Colon (tissue), 2 donors: Measurements from ENCODE around the gene ST6GALNAC4.

ENCODE experiments used
- FAIRE-seq: peaks from 2 replicates; lab custom pipeline; 2012; peaks lifted over from hg19 to GRCh38; lab: Jason Lieb, UNC
- donor health status: control.
- donor health status: control.

ST6GALNAC4 gene

GRCh38 chr9:127912296-127912695 is 4.5 kb downstream of the ST6GALNAC4 start:
- FAIRE-seq = no peak

GRCh38 chr9:127910613-127911205 is 6.1 kb downstream of the ST6GALNAC4 start:
- no peak for FAIRE-seq

DNA sequence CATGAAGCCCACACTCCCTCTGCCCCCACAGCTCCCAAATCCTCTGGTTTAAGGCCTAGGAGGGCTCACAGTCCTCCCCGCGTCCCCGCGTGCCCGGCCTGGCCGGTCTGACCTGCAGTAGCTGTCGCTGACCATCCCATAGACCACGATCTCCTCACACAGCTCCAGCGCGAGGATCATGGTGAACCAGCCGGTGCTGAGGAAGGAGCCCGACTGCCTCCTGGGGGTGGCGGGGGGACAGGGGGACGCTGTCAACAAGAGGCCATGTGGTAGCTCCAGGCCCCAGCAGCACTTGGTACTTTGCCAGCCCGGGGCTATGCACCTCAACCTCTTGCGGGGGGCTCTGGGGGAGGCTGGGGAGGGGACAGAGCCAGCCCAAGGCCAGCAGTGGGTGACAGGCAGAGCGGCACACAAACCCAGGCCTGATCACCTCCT is 7.0 kb downstream of the ST6GALNAC4 start:
- FAIRE-seq = no peak

GRCh38 chr9:127908660-127908926 is 8.2 kb downstream of the ST6GALNAC4 start:
- no peak for FAIRE-seq

DNA sequence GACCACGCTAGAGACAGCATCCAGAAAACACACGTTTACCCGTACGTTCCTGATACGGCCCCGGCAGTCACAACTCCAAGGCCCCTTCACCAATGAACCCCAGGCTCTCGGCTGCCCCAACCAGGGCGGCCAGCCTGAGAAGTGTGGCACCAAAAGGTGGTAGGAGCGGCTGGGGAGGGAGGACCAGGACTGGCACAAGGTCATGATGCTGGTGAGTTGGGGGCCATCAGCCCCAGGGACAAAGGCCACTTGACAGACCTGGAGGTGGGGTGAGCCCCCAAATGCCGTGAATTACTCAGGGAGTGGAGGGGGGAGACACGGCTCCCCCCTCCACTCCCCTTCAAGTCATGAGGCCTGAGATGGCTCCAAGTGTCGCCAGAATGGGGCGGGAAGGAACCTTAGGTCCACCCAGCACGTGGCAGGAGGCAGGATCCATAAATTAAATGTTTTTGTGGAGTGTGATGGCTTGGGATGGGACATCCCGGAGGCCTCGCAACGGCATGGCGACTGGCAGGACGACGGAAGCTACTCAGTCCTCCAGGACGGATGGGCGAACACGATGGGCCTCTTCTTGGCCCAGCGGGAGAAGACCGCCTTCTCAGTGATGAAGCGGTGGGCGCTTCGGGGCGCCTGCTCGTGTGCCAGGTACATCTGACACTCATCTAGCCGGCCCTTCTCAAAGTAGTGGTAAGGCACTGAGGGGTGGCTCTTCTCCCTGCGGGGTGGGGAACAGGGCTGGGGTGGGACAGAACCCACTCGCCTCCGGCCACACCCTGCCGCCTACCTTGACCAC is 8.8 kb downstream of the ST6GALNAC4 start:
- no peak for FAIRE-seq

- FAIRE-seq = no peak
Measured at GRCh38 chr9:127905788-127906191, 11.1 kb downstream of the ST6GALNAC4 start.

DNA sequence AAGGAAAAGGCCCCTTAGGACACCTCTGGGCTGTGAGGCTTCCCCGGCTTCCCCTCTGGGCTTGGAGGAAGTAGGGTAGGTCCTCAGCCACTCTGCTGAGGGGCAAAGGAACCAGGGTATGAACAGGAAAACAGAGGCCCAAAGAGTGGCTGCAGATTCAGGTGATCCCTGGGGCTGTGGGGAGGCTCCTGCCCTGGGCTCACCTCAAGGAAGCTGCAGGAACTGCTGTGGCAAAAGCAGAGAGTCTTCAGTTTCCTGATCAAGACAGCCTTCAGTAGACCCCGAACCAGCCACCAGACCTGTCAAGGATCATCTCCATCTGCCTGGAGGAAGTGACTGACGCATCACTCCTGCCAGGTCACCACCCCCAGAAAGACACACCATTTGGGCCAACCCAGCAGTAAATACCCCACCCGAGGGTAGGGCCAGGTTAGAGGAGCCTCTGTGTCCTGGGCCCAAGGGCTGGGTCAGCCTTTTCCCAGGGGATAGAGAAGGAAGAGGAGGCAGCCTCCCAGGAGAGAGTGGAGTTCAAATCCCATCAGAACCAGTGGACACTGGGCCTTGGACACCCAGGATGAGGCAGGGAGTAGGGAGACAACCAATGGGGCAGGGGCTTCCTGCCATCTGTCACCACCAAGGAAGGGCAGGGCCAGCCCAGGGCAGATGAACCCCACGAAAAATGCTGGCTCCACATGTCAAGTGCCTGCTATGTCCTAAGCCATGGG is 11.7 kb downstream of the ST6GALNAC4 start:
- no peak for FAIRE-seq

- no peak for FAIRE-seq
Measured at GRCh38 chr9:127904561-127905003, 12.3 kb downstream of the ST6GALNAC4 start.

DNA sequence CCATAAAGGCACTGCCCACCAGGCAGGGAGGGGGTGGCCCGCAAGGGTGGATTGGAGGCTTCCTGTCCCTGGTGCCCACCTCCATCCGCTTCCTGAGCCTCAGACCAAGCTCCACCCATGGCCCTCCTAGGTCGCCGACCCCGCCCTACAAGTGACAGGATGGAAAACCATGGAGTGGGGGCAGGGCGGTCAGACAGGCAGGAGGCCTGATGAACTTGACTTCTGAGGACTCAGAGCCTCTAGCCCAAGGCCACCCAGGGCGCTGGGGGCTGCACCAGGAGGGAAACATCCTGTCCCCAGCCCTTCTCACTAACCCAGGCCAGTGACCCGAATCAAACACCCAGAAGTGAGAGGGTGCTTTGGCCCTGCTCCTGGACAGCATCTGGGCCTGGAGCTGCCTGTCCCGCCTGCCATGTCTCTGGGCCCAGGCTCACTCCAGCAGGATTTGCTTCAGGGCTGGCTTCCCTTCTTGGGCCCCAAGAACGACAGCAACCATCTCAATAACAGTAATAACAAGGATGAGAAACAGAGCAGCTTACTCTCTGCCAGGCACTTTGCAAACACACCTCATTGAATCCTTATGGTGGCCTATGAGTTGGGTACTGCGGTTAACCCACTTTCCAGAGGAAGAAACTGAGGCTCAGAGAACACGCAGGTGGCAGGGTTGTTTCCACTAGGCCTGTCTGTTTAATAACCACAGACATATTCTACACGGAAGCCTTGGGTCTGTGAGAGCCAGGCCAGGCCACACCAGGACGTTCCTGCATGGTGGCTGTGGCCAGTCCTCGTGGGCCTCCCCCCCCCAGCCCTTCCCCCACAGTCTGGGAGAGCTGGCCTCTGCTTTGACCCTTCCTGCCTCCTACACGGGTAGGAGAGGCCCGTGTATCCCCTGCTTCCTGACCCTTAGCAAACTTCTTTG is 13.0 kb downstream of the ST6GALNAC4 start:
- no peak for FAIRE-seq

DNA sequence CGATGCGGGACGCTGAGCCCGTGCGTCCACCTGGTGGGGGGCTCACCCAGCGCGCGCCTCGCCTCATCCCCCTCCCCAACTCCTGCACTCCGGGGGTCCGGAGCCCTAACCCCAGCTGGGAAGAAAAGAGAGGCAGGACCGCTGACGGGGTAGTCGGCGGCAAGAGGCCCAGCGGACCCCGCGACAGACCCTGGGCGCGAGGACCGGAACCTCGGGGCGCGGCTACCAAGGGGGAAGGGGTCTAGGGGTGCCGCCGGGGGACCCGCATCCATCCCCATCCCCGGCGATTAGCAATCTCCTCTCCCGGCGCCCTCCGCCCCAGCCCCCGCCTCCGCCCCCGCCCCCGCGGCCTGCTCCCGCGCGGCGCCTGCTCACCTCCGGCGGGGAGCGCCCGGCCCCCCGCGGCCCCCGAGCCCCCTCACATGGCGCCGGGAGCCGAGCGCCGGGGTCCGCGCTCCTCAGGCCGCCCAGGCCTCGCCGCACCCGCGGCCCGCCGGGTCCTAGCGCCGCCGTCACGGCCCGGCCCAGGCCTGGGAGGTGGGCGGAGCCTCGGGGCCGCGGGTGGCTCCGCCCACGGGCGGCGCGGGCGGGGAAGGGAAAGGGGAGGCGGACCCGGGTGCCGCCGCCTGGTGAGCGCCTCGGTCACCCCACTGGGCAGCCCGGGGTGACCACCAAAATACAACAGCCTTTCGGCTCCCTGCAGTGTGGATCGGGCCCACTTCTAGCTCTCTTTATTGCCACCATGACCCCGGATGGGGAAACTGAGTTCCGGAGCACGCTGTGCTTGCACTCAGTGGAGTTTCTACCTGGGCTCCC is 17.5 kb downstream of the ST6GALNAC4 start, which contains the start of gene ST6GALNAC6:
Gene ST6GALNAC6, minus strand, starts transcription at position 476 of the 816 bp plus-strand sequence. CDS start 1,622 bp downstream, outside the sequence.
- FAIRE-seq = no peak

DNA sequence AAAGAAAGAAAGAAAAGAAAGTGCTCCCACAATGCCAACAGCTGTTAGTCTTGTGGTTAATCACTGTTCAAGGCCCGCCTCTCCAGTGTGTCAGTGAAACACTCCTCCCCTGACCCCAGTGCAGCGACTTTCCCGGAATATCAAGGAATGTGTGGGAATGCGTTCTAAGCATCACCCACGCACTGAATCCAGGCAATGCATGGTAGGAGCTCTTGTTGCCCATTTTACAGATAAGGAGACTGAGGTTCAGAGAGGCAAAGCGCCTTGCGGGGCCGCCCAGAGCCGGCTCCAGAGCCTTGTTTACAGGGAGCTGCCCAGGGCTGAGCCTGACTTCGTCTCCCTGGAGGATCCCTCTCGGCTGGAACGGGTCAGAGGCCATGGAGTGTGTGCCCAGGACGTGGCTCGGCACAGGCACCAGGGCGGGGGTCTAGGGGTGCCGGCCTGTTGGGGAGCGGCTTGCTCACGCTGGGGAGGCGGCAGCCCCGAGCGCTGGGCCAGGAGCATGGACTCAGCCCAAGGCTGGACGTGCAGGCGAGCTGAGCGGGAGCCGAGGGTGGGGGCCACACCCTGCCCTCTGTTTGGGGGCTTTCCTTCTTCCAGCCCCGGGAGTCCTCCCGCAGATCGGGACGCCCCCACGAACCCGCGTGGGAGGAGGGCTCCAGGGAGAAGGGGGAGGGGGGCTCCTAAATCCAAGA is 18.3 kb downstream of the ST6GALNAC4 start:
- no peak for FAIRE-seq

GRCh38 chr9:127897193-127897692 is 19.6 kb downstream of the ST6GALNAC4 start:
- FAIRE-seq = no peak

DNA sequence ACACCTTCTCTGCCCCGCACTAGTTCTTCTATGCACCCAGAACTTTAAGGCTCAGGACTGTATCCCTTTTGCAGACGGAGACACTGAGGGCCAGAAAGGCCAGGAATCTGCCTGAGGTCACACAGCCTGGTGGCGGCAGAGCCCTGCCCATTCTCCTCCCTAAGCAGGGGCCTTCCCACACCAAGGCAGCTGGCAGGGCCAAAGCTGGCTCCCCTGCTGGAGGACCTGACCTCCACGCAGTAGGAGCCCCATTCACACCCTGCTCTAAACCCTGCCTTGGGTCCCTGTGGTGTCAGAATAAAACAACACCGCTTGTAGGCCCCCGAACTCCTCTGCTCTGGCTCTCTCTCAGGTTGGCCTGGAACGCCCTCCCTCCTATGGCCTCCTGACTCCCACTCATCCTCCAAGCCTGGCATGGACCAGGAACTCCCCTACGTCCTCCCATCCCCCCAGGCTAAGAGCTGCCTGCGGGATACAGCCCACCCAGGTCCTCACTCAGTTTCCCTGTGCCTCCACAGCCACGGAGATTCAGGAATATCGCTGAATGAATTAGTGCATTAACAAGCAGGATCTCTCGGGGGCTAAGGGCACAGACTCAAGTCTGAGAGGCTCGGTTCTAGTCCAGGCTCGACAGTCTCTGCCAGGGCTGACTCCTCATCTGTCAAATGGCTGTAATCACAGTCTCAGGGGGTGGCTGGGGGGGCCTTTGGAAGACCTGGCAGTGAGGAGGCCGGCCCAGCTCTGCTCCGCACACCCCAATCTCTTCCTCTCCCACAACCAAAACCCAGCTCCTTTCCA is 20.2 kb downstream of the ST6GALNAC4 start:
- FAIRE-seq = no peak

DNA sequence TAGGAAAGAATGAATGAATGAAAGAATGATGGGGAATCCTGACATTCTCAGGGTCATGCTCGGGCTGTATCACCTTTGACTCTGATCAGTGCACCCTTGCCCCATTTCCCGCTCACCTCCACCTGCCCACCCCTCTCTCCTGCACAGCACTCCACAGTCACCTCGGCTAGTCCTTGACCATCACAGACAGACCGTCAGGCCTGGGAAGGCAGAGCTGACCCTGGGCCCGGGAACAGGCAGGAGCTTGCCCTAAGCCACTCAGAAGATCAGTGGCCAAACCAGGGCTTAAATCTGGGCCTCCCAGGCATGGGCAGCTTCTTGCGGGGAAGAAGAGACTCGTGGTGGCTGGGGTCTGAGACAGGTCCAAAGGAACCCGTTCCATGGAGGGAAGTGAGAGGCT is 21.0 kb downstream of the ST6GALNAC4 start:
- FAIRE-seq = no peak

GRCh38 chr9:127893392-127893791 is 23.4 kb downstream of the ST6GALNAC4 start:
- no peak for FAIRE-seq

DNA sequence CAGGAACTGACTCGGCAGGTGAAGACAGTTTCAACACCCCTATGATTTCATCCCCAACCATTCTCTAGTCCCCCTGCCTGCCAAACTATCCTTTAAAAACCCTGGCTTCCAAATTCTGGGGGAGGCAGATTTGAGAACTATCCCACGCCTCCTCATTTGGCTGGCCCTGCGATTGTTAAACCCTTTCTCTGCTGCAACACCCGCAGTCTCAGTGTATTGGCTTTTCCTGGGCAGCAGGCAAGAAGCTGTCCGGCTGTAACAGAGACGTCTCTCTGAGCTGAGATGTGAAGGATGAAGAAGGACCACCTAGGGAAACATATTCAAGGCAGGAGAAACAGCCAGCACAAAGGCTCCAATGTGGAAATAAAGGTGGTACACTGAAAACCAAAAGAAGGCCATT is 24.0 kb downstream of the ST6GALNAC4 start:
- no peak for FAIRE-seq

GRCh38 chr9:127890053-127890452 is 26.8 kb downstream of the ST6GALNAC4 start:
- FAIRE-seq = no peak

DNA sequence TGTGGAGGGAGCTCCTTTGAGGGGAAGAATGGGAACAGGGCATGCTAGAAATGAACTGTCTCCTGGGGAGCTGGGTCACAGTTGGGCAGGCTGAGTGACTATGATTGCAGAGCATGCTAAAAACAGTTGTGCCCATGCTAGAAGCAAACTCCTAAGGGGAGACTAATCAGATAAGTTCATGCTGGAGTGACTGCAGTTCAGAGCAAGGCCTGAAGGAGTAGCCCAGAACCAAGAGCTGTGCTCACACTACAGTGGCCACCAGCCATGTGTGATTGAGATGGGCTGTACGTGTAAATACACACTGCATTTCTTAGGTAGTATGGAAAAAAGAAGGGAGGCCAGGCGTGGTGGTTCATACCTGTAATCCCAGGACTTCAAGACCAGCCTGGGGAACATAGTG is 29.0 kb downstream of the ST6GALNAC4 start:
- no peak for FAIRE-seq

- no peak for FAIRE-seq
Measured at GRCh38 chr9:127886401-127886972, 30.4 kb downstream of the ST6GALNAC4 start.
